SK-N-MC (cell line): ENCODE data around the gene RIT1.

ENCODE experiments used
- DNase-seq: peaks from one replicate; pipeline ENCODE4 v3.0.0-alpha.2; 2011; ENCODE audit warnings: low read depth, low spot score
- H3K27ac ChIP-seq: fragments of 200-600 bp; sonication (generic); 2 replicates; pipeline ENCODE4 v1.5.1; 2016; ENCODE audit warnings: mixed run types
- H3K36me3 ChIP-seq: fragments of 200-600 bp; sonication (generic); 2 replicates; pipeline ENCODE4 v1.6.1; 2017; ENCODE audit warnings: antibody characterized with exemption, low read length, mixed read lengths; ENCODE audit not compliant: insufficient read depth
- H3K4me3 ChIP-seq: fragments of 200-600 bp; sonication (generic); 2 replicates; pipeline ENCODE4 v1.5.1; 2016
- H3K9ac ChIP-seq: fragments of 200-600 bp; sonication (generic); 2 replicates; pipeline ENCODE4 v1.8.0; 2017; ENCODE audit warnings: mixed run types, mixed read lengths; ENCODE audit not compliant: insufficient read length
- H3K9me3 ChIP-seq: fragments of 200-600 bp; sonication (generic); 2 replicates; pipeline ENCODE4 v1.6.1; 2017; ENCODE audit warnings: low read depth, mild to moderate bottlenecking, antibody characterized with exemption, low read length, moderate library complexity, mixed read lengths
- EZH2 ChIP-seq: fragments of 200-600 bp; sonication (generic); IDR thresholded peaks from one replicate; pipeline ENCODE4 v1.6.1; 2017; ENCODE audit warnings: antibody characterized with exemption
- FOXP2 ChIP-seq: optimal IDR thresholded peaks from 2 replicates; pipeline ENCODE3; 2011; ENCODE audit warnings: mild to moderate bottlenecking, moderate library complexity; ENCODE audit not compliant: insufficient read depth; ENCODE audit errors: extremely low read length, control extremely low read depth
- POLR2AphosphoS5 ChIP-seq: IDR thresholded peaks from 2 replicates; pipeline ENCODE4 v1.6.1; 2012; ENCODE audit warnings: mild to moderate bottlenecking, low read depth, low read length, borderline replicate concordance

Gene RIT1

GRCh38 chr1:155911156-155912055 is at the start of gene RIT1:
RIT1 (minus strand) TSS chr1:155911349; CDS start chr1:155910761, 588 bp downstream.
- no peak for DNase-seq
- Histone ChIP-seq H3K9me3 (no peaks in the 10 kb centered on the region), H3K36me3 (peaks cover 68% of the 10 kb centered on the region), H3K9ac (peak within 1 kb of the TSS; percentile 77), H3K27ac (peak within 1 kb of the TSS; percentile 79), H3K4me3 (peak within 1 kb of the TSS; percentile 91)
- no peak for TF ChIP-seq FOXP2
- TF ChIP-seq POLR2AphosphoS5, result peak; percentile 82
- TF ChIP-seq EZH2, result no peak

- H3K36me3 ChIP-seq, result peaks cover 92% of the 10 kb centered on the region
- TF ChIP-seq EZH2, result no peak
- TF ChIP-seq POLR2AphosphoS5, result no peak
- TF ChIP-seq FOXP2, result no peak
- no peak overlapping the region for H3K4me3 ChIP-seq
- peak overlapping the region; percentile 73; the same call in 1 of the 2 replicates for H3K27ac ChIP-seq
- no peak overlapping the region for H3K9ac ChIP-seq
- no peak for DNase-seq
- H3K9me3 ChIP-seq, result no peaks in the 10 kb centered on the region
Measured at GRCh38 chr1:155960081-155960745, 49.1 kb upstream of the RIT1 start.

- DNase-seq, result no peak
- no peak overlapping the region for H3K9ac ChIP-seq
- no peak overlapping the region for H3K27ac ChIP-seq
- H3K36me3 ChIP-seq, result peaks cover 96% of the 10 kb centered on the region
- H3K4me3 ChIP-seq, result no peak overlapping the region
- TF ChIP-seq FOXP2 (no peak), POLR2AphosphoS5 (no peak), EZH2 (no peak)
- H3K9me3 ChIP-seq, result no peaks in the 10 kb centered on the region
Measured at GRCh38 chr1:155957411-155957915, 46.3 kb upstream of the RIT1 start.

- H3K36me3 ChIP-seq, result peaks cover 95% of the 10 kb centered on the region
Measured at GRCh38 chr1:155954645-155955044, 43.5 kb upstream of the RIT1 start.

GRCh38 chr1:155952505-155952890 is 41.3 kb upstream of the RIT1 start:
- no peak overlapping the region for H3K4me3 ChIP-seq
- no peak overlapping the region for H3K9ac ChIP-seq
- DNase-seq, result no peak
- no peak for TF ChIP-seq POLR2AphosphoS5
- TF ChIP-seq FOXP2, result no peak
- TF ChIP-seq EZH2, result no peak
- H3K27ac ChIP-seq, result no peak overlapping the region
- peaks cover 89% of the 10 kb centered on the region for H3K36me3 ChIP-seq
- H3K9me3 ChIP-seq, result no peaks in the 10 kb centered on the region

More at GRCh38 chr1:155954645-155955044, 43.5 kb upstream of the RIT1 start:
- Histone ChIP-seq H3K9ac (no peak overlapping the region), H3K27ac (no peak overlapping the region), H3K4me3 (no peak overlapping the region), H3K9me3 (no peaks in the 10 kb centered on the region)
- DNase-seq, result no peak
- TF ChIP-seq FOXP2 (no peak), POLR2AphosphoS5 (no peak), EZH2 (no peak)

- TF ChIP-seq FOXP2 (no peak), POLR2AphosphoS5 (no peak), EZH2 (no peak)
- Histone ChIP-seq H3K9me3 (no peaks in the 10 kb centered on the region), H3K9ac (no peak overlapping the region), H3K27ac (no peak overlapping the region), H3K4me3 (no peak overlapping the region), H3K36me3 (peaks cover 89% of the 10 kb centered on the region)
- DNase-seq, result no peak
Measured at GRCh38 chr1:155951753-155952504, 40.8 kb upstream of the RIT1 start.

GRCh38 chr1:155950829-155951228 is 39.7 kb upstream of the RIT1 start:
- no peak overlapping the region for H3K4me3 ChIP-seq

GRCh38 chr1:155947741-155948140 is 36.6 kb upstream of the RIT1 start:
- Histone ChIP-seq H3K36me3 (peaks cover 59% of the 10 kb centered on the region), H3K27ac (no peak overlapping the region), H3K4me3 (no peak overlapping the region), H3K9me3 (no peaks in the 10 kb centered on the region), H3K9ac (no peak overlapping the region)
- DNase-seq, result no peak
- no peak for TF ChIP-seq FOXP2
- TF ChIP-seq EZH2, result no peak
- no peak for TF ChIP-seq POLR2AphosphoS5

More at GRCh38 chr1:155950829-155951228, 39.7 kb upstream of the RIT1 start:
- Histone ChIP-seq H3K9me3 (no peaks in the 10 kb centered on the region), H3K36me3 (peaks cover 88% of the 10 kb centered on the region), H3K9ac (no peak overlapping the region), H3K27ac (no peak overlapping the region)
- DNase-seq, result no peak
- TF ChIP-seq POLR2AphosphoS5 (no peak), FOXP2 (no peak), EZH2 (no peak)

- Histone ChIP-seq H3K9me3 (no peaks in the 10 kb centered on the region), H3K4me3 (no peak overlapping the region), H3K27ac (no peak overlapping the region), H3K9ac (no peak overlapping the region), H3K36me3 (peaks cover 55% of the 10 kb centered on the region)
- DNase-seq, result no peak
- no peak for TF ChIP-seq FOXP2
- TF ChIP-seq POLR2AphosphoS5, result no peak
- TF ChIP-seq EZH2, result no peak
Measured at GRCh38 chr1:155947292-155947691, 36.1 kb upstream of the RIT1 start.
